Measurements from ENCODE around the gene RAD18. TPM values are rescaled to one million over a fixed set of nuclear protein-coding genes. Genes with fewer than 3 reads are reported as not detected.

RAD18 gene
- total and polyA plus RNA-seq, 2 donors (not counting 1 experiment from before 2014, with no cell fraction given) = 4.8 to 21.3 TPM

- no peak for ATAC-seq (ENCODE audit: low read depth)
- Mint-ChIP-seq H3K27me3 (peaks cover 19% of the 10 kb centered on the region), H3K4me3 (no peak overlapping the region), H3K4me1 (peaks cover 26% of the 10 kb centered on the region), H3K27ac (no peak overlapping the region), H3K9me3 (ENCODE audit: insufficient read depth) (no peaks in the 10 kb centered on the region)
- peaks cover 18% of the 10 kb centered on the region for H3K79me2 ChIP-seq (ENCODE audit: control insufficient read depth, insufficient read depth, low read length)
- no peaks in the 10 kb centered on the region for H3K9me3 ChIP-seq (ENCODE audit: control extremely low read depth in 1 of 3, control insufficient read depth in 2 of 3, insufficient read depth in 1 of 3, low read length in 2 of 3)
- CTCF ChIA-PET = interaction anchor here (0.5 to 3.0 kb wide), 4 partner anchors 14 to 352 kb away, joined by 3 to 17 read pairs (median 4); partner anchors contain the start of gene OXTR
- DNase-seq = no peak
- H2AFZ ChIP-seq (ENCODE audit: insufficient read depth, low read depth, low read length, poor library complexity, severe bottlenecking) = no peak overlapping the region
- peaks cover 0 to 9% (median 0%) of the 10 kb centered on the region in 4 experiments for H3K27me3 ChIP-seq (replicated peaks in 1 of 4; ENCODE audit: control extremely low read depth in 1 of 4, control insufficient read depth in 3 of 4, insufficient read depth in 4 of 4, low read length in 3 of 4)
- H4K20me1 ChIP-seq (ENCODE audit: control insufficient read depth, insufficient read depth, low read length, poor library complexity, severe bottlenecking) = no peaks in the 10 kb centered on the region
- H3K27ac ChIP-seq (ENCODE audit: low read length in 2 of 2) = no peak overlapping the region
- H3K4me1 ChIP-seq (ENCODE audit: control insufficient read depth in 2 of 2, insufficient read depth in 2 of 2, low read length in 2 of 2) = peaks cover 14 to 19% of the 10 kb centered on the region in 2 donors
- no peak overlapping the region for H3K4me2 ChIP-seq (replicated peaks; ENCODE audit: low read depth, low read length, poor library complexity, severe bottlenecking)
- H3K9ac ChIP-seq (ENCODE audit: low read length) = no peak overlapping the region
- no peak for TF ChIP-seq EZH2 (IDR thresholded peaks at IDR 0.05; ENCODE audit: borderline replicate concordance, insufficient read depth, low read depth, low read length, poor library complexity, severe bottlenecking)
- TF ChIP-seq CTCF (IDR thresholded peaks at IDR 0.05) = no peak
- intact Hi-C loops (cut with micrococcal nuclease) = no loop called here
- H3K4me3 ChIP-seq (ENCODE audit: control extremely low read depth in 1 of 5, extremely low read depth in 1 of 5, insufficient read depth in 1 of 5, low read depth in 2 of 5, low read length in 4 of 5) = no peak overlapping the region
- WGBS (ENCODE audit: insufficient coverage) = 86% methylated on average over 2 of the region's 2 CpGs
- H3K36me3 ChIP-seq (replicated peaks in 1 of 2; ENCODE audit: control extremely low read depth in 1 of 2, control insufficient read depth in 1 of 2, extremely low read depth in 1 of 2, insufficient read depth in 2 of 2, low read length in 1 of 2) = no peaks in the 10 kb centered on the region
- POLR2A ChIA-PET = interaction anchor here (0.7 kb wide), 1 partner anchor 10 kb away, joined by 3 read pairs; no protein-coding TSS in a partner anchor
Observed at GRCh38 chr3:8966150-8966819, 3.0 kb upstream of the RAD18 start.
